Psoas muscle (tissue), 8 donors: ENCODE data around the gene LPCAT3. TPM values are rescaled to one million over a fixed set of nuclear protein-coding genes. Genes with fewer than 3 reads are reported as not detected.

Source experiments
- ATAC-seq, 4 donors: fragments of 200-7000 bp; cut with Tn5 transposase; one replicate each; pipeline ENCODE4 v1.9.1; 2020; ENCODE audit warnings: moderate library complexity in 3 of 4, mild to moderate bottlenecking in 2 of 4
- DNase-seq, 2 donors: peaks; one replicate each; pipeline ENCODE4 v3.0.0-alpha.2; 2020
- H3K27ac ChIP-seq: fragments of 200-600 bp; one replicate; pipeline ENCODE4 v1.8.0; 2022
- H3K27me3 ChIP-seq, 3 donors: fragments of 200-600 bp in 1 of 3; one replicate each; pipeline versions ENCODE4 v1.6.1 to v1.8.0; 2013 to 2022; ENCODE audit warnings: low read length in 2 of 3, mild to moderate bottlenecking in 2 of 3, moderate library complexity in 1 of 3; ENCODE audit not compliant: insufficient read depth in 3 of 3
- H3K36me3 ChIP-seq, 2 donors: fragments of 200-600 bp in 1 of 2; one replicate each; pipeline versions ENCODE4 v1.6.1 to v1.8.0; 2013 to 2022; ENCODE audit warnings: low read depth in 1 of 2, mild to moderate bottlenecking in 1 of 2, moderate library complexity in 1 of 2; ENCODE audit not compliant: insufficient read depth in 1 of 2
- H3K4me1 ChIP-seq: fragments of 200-600 bp; one replicate; pipeline ENCODE4 v1.8.0; 2022
- H3K4me3 ChIP-seq: fragments of 200-600 bp; one replicate; pipeline ENCODE4 v1.8.0; 2022; ENCODE audit warnings: mild to moderate bottlenecking
- H3K9me3 ChIP-seq: fragments of 200-600 bp; one replicate; pipeline ENCODE4 v1.8.0; 2022
- CTCF ChIP-seq: fragments of 200-600 bp; IDR thresholded peaks from one replicate; pipeline ENCODE4 v1.8.0; 2022; ENCODE audit warnings: antibody characterized with exemption
- WGBS, 3 donors: extraction: QIAGEN DNeasy Blood & Tissue Kit; methylation state at CpG; one replicate each; pipeline versions ENCODE4 v1.1.6 to v1.1.7; 2013; 5-methylcytosine and 5-hydroxymethylcytosine counted together
- intact Hi-C, 2 donors: fragments of 100-400 bp; cut with DNase I; formaldehyde crosslinking; loops; one replicate each; pipeline versions ENCODE4 v1.11.0 to v1.14.2; 2022
- polyA plus RNA-seq, 3 donors: library from polyadenylated mRNA; stranded (reverse); fragments of 200-250 nt; gene quantifications; one replicate each; pipeline ENCODE4 v1.2.3, GENCODE V29; 2013
- total RNA-seq, 4 donors: library from RNA; stranded (reverse); fragmentation: NEBNext Ultra II Directional in 2 of 4; extraction: Animal tissue kit (Norgen Biotek cat#: 25700) in 2 of 4; gene quantifications; one replicate each; pipeline versions ENCODE4 v1.2.1 to v1.2.4, GENCODE V29; 2021 to 2023
- donor health status: healthy with polysubstance abuse.
- donor health status: DM: no; HTN: no; CAD: no; lungs with moderate emphysema.
- donor health status: Bipolar disorder and iron deficiency.
- donor health status: healthy.
- donor health status: DM: yes; HTN: yes; CAD: no.
- donor health status: DM: no; HTN: no; CAD: no.
- donor health status: DM: no; HTN: no; CAD: no.
- donor health status: DM: yes; HTN: yes; CAD: no.

The LPCAT3 gene
- total and polyA plus RNA-seq, 7 donors, result 13.9 to 56.5 (median 26.2) TPM

GRCh38 chr12:6981152-6982052, 36.9 kb downstream of the LPCAT3 start:
- 82 to 90% (median 88%) methylated on average over 10 of the region's 10 CpGs for WGBS, 3 donors
- intact Hi-C loops, result no loop called here
- H3K9me3 ChIP-seq, result no peaks in the 10 kb centered on the region

GRCh38 chr12:6980740-6981139, 37.5 kb downstream of the LPCAT3 start:
- DNase-seq (no peak), ATAC-seq (peak in 3 of 4 donors; percentile 7 to 37 (median 25))
- Histone ChIP-seq H3K36me3 (peaks cover 25 to 94% of the 10 kb centered on the region in 2 donors), H3K27me3 (no peaks in the 10 kb centered on the region), H3K27ac (no peak overlapping the region), H3K4me1 (no peaks in the 10 kb centered on the region), H3K4me3 (no peak overlapping the region), H3K9me3 (no peaks in the 10 kb centered on the region)
- intact Hi-C loops, result no loop called here
- TF ChIP-seq CTCF, result no peak

More at GRCh38 chr12:6981152-6982052, 36.9 kb downstream of the LPCAT3 start:
- no peak overlapping the region for H3K27ac ChIP-seq
- ATAC-seq (no peak), DNase-seq (no peak)
- no peaks in the 10 kb centered on the region for H3K4me1 ChIP-seq
- no peaks in the 10 kb centered on the region for H3K27me3 ChIP-seq
- TF ChIP-seq CTCF, result no peak
- peaks cover 25 to 94% of the 10 kb centered on the region in 2 donors for H3K36me3 ChIP-seq
- H3K4me3 ChIP-seq, result no peak overlapping the region

- Histone ChIP-seq H3K4me1 (no peaks in the 10 kb centered on the region), H3K27ac (no peak overlapping the region), H3K9me3 (no peaks in the 10 kb centered on the region), H3K4me3 (no peak overlapping the region), H3K36me3 (peaks cover 32 to 97% of the 10 kb centered on the region in 2 donors), H3K27me3 (no peaks in the 10 kb centered on the region)
- DNase-seq, result no peak
- ATAC-seq, result no peak
- WGBS, 3 donors, result 95 to 97% (median 97%) methylated on average over 4 of the region's 4 CpGs
- intact Hi-C loops, result no loop called here
- TF ChIP-seq CTCF, result no peak
Observed at GRCh38 chr12:6980075-6980474, 38.2 kb downstream of the LPCAT3 start.

GRCh38 chr12:6979453-6979852, 38.8 kb downstream of the LPCAT3 start:
- Histone ChIP-seq H3K36me3 (peaks cover 36 to 100% of the 10 kb centered on the region in 2 donors), H3K9me3 (no peaks in the 10 kb centered on the region), H3K4me1 (no peaks in the 10 kb centered on the region), H3K27ac (no peak overlapping the region), H3K27me3 (no peaks in the 10 kb centered on the region), H3K4me3 (no peak overlapping the region)
- no peak for ATAC-seq
- intact Hi-C loops, result no loop called here
- no peak for TF ChIP-seq CTCF
- DNase-seq, result no peak
- WGBS, 3 donors, result 73 to 81% (median 77%) methylated on average over 3 of the region's 3 CpGs
